GM19193 (cell line): ENCODE data around the gene SMIM8.

Experiments
- POLR2A ChIP-seq: IDR thresholded peaks from 4 replicates; pipeline ENCODE4 v1.6.1; 2011; ENCODE audit not compliant: insufficient read depth, insufficient read length; ENCODE audit errors: extremely low read depth

SMIM8 gene

DNA sequence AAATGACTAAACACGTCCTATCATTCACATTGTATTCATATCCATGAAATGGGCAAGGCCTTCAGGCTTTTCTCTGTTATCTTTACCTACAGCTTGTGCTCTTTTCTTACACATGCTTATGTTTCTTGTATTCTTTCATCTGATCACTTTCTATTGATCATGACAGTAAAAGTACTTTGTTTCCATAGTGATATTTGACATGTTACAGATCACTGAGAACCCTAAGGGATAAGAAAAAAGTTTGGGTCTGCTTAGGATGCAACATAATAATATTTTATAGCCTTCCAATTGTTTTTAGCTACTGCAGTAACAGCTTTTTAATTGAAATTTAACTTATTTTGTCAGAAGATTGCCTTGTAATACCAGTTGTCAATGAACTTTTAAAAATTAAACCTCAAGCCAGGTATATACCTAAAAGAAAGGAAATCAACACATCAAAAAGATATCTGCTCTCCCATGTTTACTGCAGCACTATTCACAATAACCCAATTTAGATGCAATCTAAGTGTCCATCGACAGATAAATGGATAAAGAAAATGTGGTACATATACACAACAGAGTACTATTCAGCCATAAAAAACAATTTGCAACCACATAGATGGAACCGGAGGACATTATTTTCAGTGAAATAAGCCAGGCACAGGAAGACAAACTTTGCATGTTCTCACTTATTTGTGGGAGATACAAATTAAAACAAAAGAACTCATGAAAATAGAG lies 3.0 kb upstream of the SMIM8 start:
- no peak for TF ChIP-seq POLR2A

- TF ChIP-seq POLR2A: no peak
These were observed 8.6 kb downstream of the SMIM8 start for GRCh38 chr6:87330961-87331360.

- TF ChIP-seq POLR2A: no peak
These were observed 10.6 kb downstream of the SMIM8 start for GRCh38 chr6:87333033-87333432.

DNA sequence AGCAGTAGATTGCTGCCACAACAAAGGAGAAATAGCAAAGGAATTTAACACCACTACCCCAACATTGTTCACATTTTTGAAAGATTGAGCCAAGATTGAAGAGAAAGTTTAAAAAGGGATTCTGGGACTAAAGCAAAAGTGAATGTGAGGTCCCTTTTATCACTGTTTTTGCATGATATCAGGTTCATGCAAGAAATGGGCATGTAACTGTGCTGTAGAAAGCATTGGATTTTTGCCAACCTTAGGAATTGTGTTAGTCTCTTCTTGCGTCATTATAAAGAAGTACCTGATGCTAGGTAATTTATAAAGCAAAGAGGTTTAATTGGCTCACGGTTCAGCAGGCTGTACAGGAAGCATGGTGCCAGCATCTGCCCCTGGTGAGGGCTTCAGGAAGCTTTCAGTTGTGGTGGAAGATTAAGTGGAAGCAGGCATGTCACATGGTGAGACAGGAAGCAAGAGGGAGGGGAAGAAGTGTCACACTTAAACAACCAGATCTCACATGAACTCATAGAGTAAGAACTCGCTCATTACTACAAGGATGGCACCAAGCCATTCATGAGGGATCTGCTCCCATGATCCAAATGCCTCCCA lies 11.3 kb downstream of the SMIM8 start:
- TF ChIP-seq POLR2A: no peak

- no peak for TF ChIP-seq POLR2A
These were observed 12.3 kb downstream of the SMIM8 start for GRCh38 chr6:87334683-87335082.

DNA sequence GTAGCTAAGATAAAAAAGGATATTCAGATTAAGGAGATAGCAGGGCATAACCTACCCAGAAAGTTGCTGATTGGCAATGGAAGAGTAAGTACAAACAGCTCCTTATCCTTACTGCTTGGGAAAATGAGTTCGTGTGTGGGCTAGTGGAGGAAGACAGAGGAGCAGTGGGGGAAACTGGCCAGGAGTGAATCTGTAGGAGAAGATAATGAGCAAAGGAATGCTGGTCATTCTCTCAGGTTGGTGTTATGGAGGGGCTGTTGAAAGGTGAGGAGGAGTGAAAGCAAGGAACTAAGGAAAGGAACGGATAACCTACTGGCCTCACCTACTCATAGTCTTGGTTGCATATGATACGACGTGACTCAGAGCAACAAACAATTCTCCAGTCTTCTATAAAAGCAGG lies 14.0 kb downstream of the SMIM8 start:
- no peak for TF ChIP-seq POLR2A

GRCh38 chr6:87340230-87340629 lies 17.8 kb downstream of the SMIM8 start:
- TF ChIP-seq POLR2A: no peak

- no peak for TF ChIP-seq POLR2A
These were observed 18.8 kb downstream of the SMIM8 start for GRCh38 chr6:87341158-87341557.

GRCh38 chr6:87341899-87342298 lies 19.5 kb downstream of the SMIM8 start:
- no peak for TF ChIP-seq POLR2A

GRCh38 chr6:87342829-87343228 lies 20.4 kb downstream of the SMIM8 start:
- no peak for TF ChIP-seq POLR2A

- no peak for TF ChIP-seq POLR2A
These were observed 22.3 kb downstream of the SMIM8 start, which contains the start of gene C6orf163 for GRCh38 chr6:87344731-87345130. C6orf163 (plus strand) TSS chr6:87344813; CDS start chr6:87345100, 287 bp downstream.

DNA sequence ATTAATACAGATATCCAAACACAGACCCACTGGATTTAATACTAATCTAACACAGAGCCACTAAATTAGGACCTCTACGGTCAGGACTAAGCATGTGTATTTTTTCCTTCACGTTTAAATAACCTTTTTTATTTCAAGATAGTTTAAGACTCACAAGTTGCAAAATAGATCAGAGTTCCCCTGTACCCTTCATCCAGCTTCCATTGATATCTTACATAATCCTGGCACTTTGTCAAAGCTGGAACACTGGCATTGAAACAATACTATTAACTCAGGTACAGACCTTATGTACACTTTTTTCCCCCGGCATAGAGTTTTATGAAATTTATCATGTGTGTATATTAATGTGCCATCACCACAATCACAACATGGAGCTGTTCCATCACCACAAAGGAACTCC lies 24.3 kb downstream of the SMIM8 start:
- TF ChIP-seq POLR2A: no peak

- TF ChIP-seq POLR2A: no peak
These were observed 27.5 kb downstream of the SMIM8 start for GRCh38 chr6:87349896-87350295.

- no peak for TF ChIP-seq POLR2A
These were observed 28.1 kb downstream of the SMIM8 start for GRCh38 chr6:87350516-87350915.

DNA sequence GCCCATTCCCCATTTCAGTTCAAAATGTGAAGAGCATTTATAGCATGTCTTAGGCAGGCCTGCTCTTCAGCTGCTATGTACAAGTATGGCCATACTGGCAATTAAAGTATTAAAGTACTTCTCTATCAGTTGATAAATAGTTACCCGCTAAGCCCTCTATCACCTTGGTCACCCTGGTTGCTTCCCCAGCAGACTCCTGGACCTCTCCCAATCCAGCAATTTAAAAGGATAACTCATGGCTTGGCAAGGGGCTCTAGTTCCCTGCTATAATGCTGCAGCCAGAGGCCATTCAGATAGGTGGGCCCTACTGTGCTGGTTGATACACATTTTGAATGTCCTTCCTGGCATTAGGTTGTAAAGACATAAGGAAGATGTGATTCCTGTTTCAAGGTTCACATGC lies 29.2 kb downstream of the SMIM8 start:
- TF ChIP-seq POLR2A: no peak

GRCh38 chr6:87356181-87356580 lies 33.8 kb downstream of the SMIM8 start:
- TF ChIP-seq POLR2A: no peak
